HG02798 (cell line): Measurements from ENCODE around the gene ZKSCAN3.

Experiments used
- ATAC-seq: cut with Tn5 transposase; IDR thresholded peaks from one replicate; pipeline ENCODE4 v1.9.1; 2021; ENCODE audit warnings: mild to moderate bottlenecking; ENCODE audit not compliant: unreplicated experiment, poor library complexity

ZKSCAN3 gene

DNA sequence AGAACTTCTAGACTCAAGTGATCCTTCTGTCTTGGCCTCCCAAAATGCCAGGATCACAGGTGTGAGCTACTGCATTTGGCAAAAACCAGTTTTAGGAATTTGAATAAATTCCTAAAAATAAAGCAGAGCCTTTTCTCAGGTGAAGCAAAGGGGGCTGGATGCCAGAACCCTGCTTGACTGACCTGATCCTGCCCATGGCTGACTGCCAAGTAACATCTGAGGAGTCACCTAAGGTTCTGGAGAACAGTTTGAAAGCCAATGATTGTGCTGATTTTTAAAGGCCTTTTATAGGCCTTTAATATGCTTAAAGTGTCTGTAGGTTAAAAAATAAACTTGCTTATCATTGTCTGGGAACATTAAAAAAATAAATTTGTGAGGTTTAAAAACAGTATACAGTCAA, 63.9 kb downstream of the ZKSCAN3 start:
- ATAC-seq, result no peak
